ENCODE data around the gene LAMB2.

The LAMB2 gene

DNA sequence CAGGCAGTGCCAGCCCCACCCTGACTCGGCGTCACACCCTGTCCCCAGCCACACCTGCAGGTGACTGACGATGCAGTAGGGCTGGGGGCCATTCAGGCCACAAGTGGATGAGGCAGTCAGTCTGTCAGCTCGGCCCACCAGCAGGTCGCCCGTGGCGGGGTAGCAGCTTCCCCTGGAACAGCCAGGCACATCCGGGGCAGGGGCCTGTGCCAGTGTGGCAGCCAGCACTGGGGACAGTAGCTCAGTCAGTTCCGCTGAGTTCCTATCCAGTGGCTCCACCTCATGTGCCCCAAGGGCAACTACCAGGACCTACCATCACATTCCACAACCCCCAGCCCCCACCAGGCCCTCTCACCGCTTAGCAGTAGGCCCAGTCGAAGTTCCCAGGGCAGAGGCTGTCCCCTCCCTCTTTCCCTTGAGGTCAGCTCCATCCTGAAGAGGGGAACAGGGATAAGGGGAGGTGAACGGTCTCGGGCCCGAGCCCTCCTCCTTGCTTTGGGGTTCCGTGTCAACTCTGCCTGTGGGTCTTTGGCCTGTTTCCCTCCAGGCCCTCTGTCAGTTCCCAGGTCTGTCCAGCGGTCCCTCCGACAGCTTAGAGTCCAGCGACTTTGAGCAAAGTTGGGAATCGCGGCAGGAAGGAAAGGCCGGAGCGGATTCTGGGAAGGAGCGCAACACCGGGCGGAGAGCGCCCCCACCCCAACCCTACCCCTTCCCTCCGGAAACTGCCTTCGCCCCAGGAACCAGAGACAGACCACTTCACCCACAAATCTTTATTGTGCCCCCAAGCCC, at the start of gene LAMB2:
TSS of gene LAMB2 (minus strand) at position 614 of the 789 bp plus-strand sequence. CDS start at position 431, 183 bp downstream.
- TF ChIP-seq, protein P1, sequence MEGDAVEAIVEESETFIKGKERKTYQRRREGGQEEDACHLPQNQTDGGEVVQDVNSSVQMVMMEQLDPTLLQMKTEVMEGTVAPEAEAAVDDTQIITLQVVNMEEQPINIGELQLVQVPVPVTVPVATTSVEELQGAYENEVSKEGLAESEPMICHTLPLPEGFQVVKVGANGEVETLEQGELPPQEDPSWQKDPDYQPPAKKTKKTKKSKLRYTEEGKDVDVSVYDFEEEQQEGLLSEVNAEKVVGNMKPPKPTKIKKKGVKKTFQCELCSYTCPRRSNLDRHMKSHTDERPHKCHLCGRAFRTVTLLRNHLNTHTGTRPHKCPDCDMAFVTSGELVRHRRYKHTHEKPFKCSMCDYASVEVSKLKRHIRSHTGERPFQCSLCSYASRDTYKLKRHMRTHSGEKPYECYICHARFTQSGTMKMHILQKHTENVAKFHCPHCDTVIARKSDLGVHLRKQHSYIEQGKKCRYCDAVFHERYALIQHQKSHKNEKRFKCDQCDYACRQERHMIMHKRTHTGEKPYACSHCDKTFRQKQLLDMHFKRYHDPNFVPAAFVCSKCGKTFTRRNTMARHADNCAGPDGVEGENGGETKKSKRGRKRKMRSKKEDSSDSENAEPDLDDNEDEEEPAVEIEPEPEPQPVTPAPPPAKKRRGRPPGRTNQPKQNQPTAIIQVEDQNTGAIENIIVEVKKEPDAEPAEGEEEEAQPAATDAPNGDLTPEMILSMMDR (IDR thresholded peaks at IDR 0.05; ENCODE audit: low read depth, low read length, missing control alignments) = peak; percentile 20
- DNase-seq (ENCODE audit: extremely low read depth, low read depth) = peak; percentile 40
- peak within 1 kb of the TSS; percentile 81 for H3K4me3 ChIP-seq (replicated peaks; ENCODE audit: low read depth, low read length)

DNA sequence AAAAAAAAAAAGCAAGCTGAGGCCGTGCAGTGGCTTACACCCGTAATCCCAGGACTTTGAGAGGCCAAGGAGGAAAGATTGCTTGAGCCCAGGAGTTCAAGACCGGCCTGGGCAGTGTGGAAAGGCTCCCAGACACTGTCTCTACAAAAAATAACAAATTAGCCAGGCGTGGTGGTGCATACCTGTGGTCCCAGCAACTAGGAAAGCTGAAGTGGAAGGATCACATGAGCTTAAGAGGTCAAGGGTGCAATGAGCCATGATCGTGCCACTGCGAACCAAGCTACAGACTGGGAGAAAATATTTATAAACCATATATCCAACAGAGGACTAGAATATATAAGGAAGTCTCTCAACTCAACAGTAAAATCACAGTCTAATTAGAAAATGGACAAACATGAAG, 48.5 kb upstream of the LAMB2 start:
- TF ChIP-seq, protein P1 (IDR thresholded peaks at IDR 0.05; ENCODE audit: low read depth, low read length, missing control alignments) = no peak
- no peak for DNase-seq (ENCODE audit: extremely low read depth, low read depth)
- H3K4me3 ChIP-seq (replicated peaks; ENCODE audit: low read depth, low read length) = no peak overlapping the region

DNA sequence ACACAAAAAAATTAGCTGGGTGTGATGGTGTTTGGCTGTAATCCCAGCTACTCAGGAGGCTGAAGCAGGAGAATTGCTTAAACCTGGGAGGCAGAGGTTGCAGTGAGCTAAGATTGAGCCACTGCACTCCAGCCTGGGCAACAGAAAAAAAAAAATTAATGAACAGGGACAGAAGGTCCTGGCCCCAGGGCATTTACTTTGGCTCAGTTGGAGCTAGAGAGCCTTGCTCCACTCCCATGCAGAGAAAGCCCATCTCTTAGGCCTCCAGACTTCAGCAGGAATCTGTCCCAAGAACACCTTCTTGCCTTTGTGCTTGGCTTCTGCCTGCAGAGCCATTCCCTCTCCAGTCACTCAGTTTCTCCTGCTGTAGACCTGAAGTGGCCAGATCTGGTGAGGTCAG, 47.3 kb upstream of the LAMB2 start:
- DNase-seq (ENCODE audit: extremely low read depth, low read depth) = no peak
- TF ChIP-seq, protein P1 (IDR thresholded peaks at IDR 0.05; ENCODE audit: low read depth, low read length, missing control alignments) = no peak
- H3K4me3 ChIP-seq (replicated peaks; ENCODE audit: low read depth, low read length) = no peak overlapping the region

DNA sequence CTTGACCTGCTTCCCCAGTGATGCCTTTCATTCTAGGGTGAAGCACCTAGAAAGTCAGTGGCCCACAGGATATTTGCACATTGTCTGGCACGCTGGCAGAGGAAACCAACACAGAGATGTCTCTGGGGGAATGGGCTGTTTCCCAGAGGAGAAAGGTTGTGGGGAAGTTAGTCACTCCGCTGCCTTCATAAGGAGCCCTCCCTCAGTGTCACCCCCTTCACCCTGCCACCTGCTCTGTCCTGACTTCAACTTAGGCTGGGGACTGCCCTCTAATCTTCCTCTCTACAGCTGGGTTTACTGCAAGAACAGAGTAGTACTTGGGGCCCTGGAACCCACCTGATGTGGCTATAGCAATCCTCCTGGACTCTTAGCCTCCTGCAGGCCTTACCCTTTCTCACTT, 44.2 kb upstream of the LAMB2 start:
- TF ChIP-seq, protein P1 (IDR thresholded peaks at IDR 0.05; ENCODE audit: low read depth, low read length, missing control alignments) = no peak
- no peak for DNase-seq (ENCODE audit: extremely low read depth, low read depth)
- H3K4me3 ChIP-seq (replicated peaks; ENCODE audit: low read depth, low read length) = no peak overlapping the region

DNA sequence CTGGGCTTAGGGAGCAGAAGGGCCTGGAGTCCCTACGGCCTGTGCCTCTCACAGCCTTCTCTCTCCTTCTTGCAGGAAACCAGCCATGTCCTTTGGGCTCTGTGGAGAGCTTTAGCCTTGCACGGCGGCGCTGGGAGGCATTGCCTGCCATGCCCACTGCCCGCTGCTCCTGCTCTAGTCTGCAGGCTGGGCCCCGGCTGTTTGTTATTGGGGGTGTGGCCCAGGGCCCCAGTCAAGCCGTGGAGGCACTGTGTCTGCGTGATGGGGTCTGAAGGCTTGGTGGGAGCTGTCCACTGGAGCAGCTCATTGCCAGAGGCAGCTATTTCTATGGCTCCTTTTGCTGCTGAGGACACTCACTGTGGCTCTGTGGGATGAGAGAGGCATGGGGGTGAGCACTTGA, 42.7 kb upstream of the LAMB2 start:
- H3K4me3 ChIP-seq (replicated peaks; ENCODE audit: low read depth, low read length) = no peak overlapping the region
- DNase-seq (ENCODE audit: extremely low read depth, low read depth) = no peak
- TF ChIP-seq, protein P1 (IDR thresholded peaks at IDR 0.05; ENCODE audit: low read depth, low read length, missing control alignments) = no peak

DNA sequence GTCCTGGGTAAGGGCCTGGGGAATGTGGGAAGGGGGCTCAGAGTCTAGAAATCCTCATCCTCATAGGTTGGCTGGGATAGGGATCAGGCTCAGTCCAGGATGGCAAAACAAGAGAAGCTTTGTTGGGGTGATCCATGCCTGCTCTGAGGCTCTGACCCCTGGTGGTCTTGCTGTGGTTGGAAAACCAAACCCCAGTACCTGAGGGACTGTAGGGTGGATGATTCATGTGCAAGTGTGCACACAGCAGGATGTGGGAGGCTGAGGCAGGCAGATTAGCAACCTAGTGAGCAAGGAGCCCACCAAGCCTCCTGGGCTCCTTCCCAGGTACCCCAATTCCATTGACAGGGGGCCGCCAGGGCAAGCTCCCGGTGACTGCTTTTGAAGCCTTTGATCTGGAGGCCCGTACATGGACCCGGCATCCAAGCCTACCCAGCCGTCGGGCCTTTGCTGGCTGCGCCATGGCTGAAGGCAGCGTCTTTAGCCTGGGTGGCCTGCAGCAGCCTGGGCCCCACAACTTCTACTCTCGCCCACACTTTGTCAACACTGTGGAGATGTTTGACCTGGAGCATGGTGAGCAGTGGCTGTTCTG, 41.6 kb upstream of the LAMB2 start:
- DNase-seq (ENCODE audit: extremely low read depth, low read depth) = no peak
- TF ChIP-seq, protein P1 (IDR thresholded peaks at IDR 0.05; ENCODE audit: low read depth, low read length, missing control alignments) = no peak
- no peak overlapping the region for H3K4me3 ChIP-seq (replicated peaks; ENCODE audit: low read depth, low read length)
